GM18499 (cell line): ENCODE data around the gene DBF4B.

Experiments used
- ATAC-seq: cut with Tn5 transposase; IDR thresholded peaks from one replicate; pipeline ENCODE4 v1.9.1; 2021; ENCODE audit warnings: moderate number of reproducible peaks; ENCODE audit not compliant: insufficient read depth, unreplicated experiment

DBF4B gene

GRCh38 chr17:44793885-44794842 lies 85.7 kb downstream of the DBF4B start:
- ATAC-seq = no peak

GRCh38 chr17:44794851-44795413 lies 86.5 kb downstream of the DBF4B start:
- ATAC-seq = no peak

GRCh38 chr17:44795421-44795820 lies 87.0 kb downstream of the DBF4B start:
- no peak for ATAC-seq

- ATAC-seq = no peak
Observed at GRCh38 chr17:44795928-44796327, 87.5 kb downstream of the DBF4B start.

- ATAC-seq = no peak
Observed at GRCh38 chr17:44796731-44797130, 88.3 kb downstream of the DBF4B start.

DNA sequence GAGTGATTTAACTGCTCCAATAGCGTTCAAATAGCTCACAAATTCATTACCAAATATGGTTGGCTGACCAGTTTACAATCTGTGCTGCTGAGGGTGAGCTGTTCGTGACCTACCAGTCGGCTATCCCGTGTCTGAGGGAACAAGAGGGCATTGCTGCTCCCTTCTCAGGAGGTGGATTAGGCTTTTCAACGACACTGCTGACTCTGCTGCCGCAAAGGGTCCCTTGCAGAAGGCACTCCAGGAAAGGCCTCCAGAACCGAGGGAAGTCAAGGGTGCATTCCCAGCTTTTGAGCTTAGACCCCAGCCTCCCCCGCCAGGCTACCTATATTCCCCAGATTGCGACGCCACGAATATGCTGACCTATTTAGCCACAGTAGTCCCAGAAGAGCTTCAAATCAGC lies 89.3 kb downstream of the DBF4B start:
- ATAC-seq = no peak

- ATAC-seq = no peak
Observed at GRCh38 chr17:44798356-44798755, 89.9 kb downstream of the DBF4B start.
